ENCODE results near the gene LSP1. TPM values are rescaled to one million over a fixed set of nuclear protein-coding genes. Genes with fewer than 3 reads are reported as not detected.

LSP1 gene
- total RNA-seq, 1 donor from 2014 or later = 78.2 TPM

DNA sequence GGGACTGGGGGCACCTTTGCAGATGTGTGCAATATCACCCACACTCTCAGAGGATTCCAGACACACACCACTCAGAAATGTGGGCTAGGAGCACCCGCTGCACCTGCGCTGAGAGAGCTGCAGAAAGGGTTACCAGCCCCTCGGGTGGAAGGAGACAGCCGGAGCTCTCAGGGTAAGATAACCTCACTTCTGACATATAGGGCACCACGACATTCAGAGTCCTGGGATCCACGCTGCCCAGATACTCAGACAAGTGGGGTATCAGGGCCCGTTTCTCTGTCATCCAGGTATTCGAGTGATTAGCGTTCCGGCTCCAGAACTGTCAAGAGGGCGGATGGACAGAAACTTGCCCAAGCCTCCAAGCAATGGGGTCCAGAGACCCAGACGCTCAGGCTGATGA, 24.3 kb upstream of the LSP1 start:
- Histone ChIP-seq H3K4me3 (no peak overlapping the region), H3K27ac (no peak overlapping the region), H3K27me3 (no peaks in the 10 kb centered on the region), H3K36me3 (no peaks in the 10 kb centered on the region), H3K9me3 (no peaks in the 10 kb centered on the region), H3K4me1 (peaks cover 34% of the 10 kb centered on the region)
- DNase-seq (no peak), ATAC-seq (no peak)
- intact Hi-C loops (cut with DNase I) = no loop called here
- TF ChIP-seq, protein P1, sequence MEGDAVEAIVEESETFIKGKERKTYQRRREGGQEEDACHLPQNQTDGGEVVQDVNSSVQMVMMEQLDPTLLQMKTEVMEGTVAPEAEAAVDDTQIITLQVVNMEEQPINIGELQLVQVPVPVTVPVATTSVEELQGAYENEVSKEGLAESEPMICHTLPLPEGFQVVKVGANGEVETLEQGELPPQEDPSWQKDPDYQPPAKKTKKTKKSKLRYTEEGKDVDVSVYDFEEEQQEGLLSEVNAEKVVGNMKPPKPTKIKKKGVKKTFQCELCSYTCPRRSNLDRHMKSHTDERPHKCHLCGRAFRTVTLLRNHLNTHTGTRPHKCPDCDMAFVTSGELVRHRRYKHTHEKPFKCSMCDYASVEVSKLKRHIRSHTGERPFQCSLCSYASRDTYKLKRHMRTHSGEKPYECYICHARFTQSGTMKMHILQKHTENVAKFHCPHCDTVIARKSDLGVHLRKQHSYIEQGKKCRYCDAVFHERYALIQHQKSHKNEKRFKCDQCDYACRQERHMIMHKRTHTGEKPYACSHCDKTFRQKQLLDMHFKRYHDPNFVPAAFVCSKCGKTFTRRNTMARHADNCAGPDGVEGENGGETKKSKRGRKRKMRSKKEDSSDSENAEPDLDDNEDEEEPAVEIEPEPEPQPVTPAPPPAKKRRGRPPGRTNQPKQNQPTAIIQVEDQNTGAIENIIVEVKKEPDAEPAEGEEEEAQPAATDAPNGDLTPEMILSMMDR (IDR thresholded peaks at IDR 0.05) = no peak

DNA sequence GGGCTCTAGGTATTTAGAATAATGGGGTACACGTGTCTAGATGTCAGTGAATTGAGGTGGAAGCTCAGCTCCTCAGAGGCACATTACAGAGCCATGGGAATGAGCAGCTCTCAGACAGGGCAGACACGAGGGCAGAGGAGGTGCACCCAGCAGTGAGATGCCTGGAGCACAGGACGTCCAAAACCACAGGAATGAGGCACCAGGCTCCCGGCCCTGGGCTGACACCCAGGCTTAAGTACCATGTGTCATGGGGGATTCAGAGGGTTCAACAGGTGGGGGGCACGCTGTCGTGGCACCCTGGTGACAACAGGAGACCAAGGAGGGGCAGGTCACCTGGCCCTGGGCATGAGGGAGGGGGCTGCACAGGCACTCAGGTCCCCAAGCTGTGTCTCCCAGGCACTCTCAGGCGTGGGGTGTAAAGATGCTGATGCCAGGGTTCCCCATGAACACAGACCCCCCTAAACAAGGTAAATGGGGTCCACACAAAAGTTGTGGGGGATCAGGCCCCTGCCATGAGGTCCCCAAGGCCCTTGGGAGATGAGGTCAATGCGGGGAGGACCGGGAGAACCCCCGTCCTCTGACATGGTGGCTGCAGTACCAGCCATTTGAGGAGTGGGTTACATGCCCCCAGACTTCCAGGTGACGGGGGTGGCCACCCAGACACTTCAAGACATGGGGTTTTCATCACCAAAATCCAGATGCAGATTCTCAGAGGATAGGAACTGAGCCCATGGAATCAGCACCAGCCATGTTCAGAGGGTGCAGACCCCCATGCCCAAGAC, 23.7 kb upstream of the LSP1 start:
- ATAC-seq (peak; percentile 44), DNase-seq (peak; percentile 75)
- Histone ChIP-seq H3K9me3 (no peaks in the 10 kb centered on the region), H3K27ac (no peak overlapping the region), H3K27me3 (no peaks in the 10 kb centered on the region), H3K4me1 (peaks cover 34% of the 10 kb centered on the region), H3K4me3 (no peak overlapping the region), H3K36me3 (no peaks in the 10 kb centered on the region)
- intact Hi-C loops (cut with DNase I) = no loop called here
- TF ChIP-seq, protein P1 (IDR thresholded peaks at IDR 0.05) = no peak

DNA sequence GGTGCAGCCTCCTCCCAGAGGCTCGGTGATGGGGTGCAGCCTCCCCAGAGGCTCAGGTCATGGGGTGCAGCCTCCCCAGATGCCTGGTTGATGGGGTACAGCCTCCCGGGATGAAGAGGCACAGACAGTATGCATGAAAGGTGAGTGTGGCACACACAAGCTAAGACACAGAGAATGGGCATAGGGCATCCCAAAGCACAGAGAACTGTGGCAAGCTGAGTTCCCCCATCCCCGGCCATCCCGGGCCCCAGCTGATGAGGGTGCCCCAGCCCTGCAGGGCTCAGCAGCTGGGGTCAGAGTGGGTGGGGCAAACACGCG, 22.9 kb upstream of the LSP1 start:
- peak overlapping the region; percentile 24 for H3K27ac ChIP-seq
- H3K4me1 ChIP-seq = peaks cover 34% of the 10 kb centered on the region
- DNase-seq = no peak
- TF ChIP-seq, protein P1 (IDR thresholded peaks at IDR 0.05) = no peak
- H3K4me3 ChIP-seq = no peak overlapping the region
- no peaks in the 10 kb centered on the region for H3K36me3 ChIP-seq
- intact Hi-C loops (cut with DNase I) = no loop called here
- no peak for ATAC-seq
- no peaks in the 10 kb centered on the region for H3K9me3 ChIP-seq
- H3K27me3 ChIP-seq = no peaks in the 10 kb centered on the region

DNA sequence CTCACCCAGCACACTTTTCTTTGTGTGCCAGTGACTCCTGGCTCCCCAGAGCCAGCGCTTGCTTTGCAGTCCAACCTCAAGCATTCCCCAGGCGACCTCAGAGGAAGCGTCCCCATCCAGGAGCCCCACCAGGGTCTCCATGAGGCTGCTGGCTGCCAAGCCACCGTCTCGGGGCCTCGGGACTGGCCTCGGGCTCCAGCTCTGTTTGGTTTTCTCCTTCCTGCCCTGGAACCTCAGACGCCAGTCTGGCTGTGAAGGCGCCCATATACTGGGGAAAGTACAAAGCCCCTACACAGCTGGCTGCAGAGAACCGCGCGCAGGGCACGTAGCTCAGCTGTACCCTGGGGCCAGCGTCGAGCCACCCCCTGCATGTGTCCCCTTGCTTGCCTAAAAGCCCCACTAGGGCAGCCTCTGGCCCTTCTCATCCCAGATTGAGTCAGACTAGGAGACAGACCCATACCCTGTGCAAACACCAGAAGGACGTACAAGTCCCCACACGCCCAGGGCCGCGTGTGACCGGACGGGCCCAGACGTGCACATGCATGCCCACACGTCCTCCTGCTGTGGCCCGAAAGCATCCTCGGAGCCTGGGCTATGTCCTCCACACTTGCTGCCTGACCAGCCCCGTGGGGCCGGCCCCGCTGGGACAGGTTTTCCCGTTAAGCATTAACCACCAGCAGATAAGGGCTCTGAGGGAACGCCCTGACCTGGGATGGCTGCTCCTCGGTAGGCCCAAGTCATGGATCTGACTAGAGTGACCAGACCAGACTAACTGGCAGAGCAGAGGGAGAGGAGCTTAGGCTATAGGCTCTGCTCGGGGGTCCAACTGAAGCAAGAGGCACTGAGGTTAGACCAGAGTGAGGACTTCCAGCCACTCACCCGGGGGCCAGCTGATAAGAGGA, 22.3 kb upstream of the LSP1 start:
- Histone ChIP-seq H3K9me3 (no peaks in the 10 kb centered on the region), H3K27ac (peak overlapping the region; percentile 24), H3K36me3 (no peaks in the 10 kb centered on the region), H3K4me1 (peaks cover 34% of the 10 kb centered on the region), H3K4me3 (no peak overlapping the region), H3K27me3 (no peaks in the 10 kb centered on the region)
- ATAC-seq (peak; percentile 34), DNase-seq (peak; percentile 82)
- intact Hi-C loops (cut with DNase I) = no loop called here
- TF ChIP-seq, protein P1 (IDR thresholded peaks at IDR 0.05) = no peak

DNA sequence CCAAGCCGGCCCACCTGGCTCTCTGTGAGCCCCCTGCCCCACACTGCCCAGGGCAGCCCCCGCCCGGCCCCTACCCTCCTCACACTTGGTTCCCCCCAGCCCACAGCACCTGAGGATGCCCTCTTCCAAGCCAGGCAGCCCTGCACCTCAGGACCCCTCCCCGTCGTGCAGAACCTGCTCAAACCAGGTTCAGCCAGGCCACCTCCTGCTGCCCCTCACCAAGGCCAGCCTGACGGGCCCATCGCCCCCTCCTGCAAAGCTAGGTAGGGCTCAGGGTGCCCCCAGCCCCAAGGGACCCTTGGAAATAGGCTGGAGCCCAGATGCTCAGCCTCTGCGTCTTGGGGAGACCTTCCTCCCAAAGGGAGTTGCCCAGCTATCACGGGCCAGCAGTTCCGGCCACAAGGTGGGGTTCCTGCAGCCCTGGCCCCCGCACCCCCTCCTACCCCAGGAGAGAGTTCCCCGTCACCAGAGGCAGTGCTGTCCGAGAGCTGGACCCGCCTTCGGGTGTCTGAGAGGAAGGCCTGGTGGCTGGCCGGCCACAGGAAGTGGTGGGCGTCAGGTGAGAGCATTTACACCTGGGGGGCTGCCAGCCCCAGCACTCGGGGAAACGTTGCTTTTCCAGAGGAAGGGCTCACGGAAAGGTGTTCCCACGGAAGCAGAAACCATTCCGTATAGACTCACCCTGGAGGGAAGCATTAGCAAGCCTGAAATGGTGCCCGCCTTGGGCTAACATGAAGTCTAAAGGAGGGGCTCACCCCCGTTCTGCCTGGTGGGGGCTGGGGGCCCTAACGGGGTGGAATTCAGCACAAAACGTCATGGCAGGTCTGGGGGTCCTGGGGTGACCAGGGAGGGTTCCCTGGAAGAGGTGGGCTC, 21.3 kb upstream of the LSP1 start:
- intact Hi-C loops (cut with DNase I) = no loop called here
- ATAC-seq (no peak), DNase-seq (no peak)
- Histone ChIP-seq H3K9me3 (no peaks in the 10 kb centered on the region), H3K4me3 (no peak overlapping the region), H3K27ac (peak overlapping the region; percentile 6), H3K4me1 (peaks cover 28% of the 10 kb centered on the region), H3K36me3 (no peaks in the 10 kb centered on the region), H3K27me3 (no peaks in the 10 kb centered on the region)
- TF ChIP-seq, protein P1 (IDR thresholded peaks at IDR 0.05) = no peak
